K562 (cell line): ENCODE data around the gene PSMA5.

Source experiments
- CBFA2T3 ChIP-seq: fragments of 450-650 bp; IDR thresholded peaks from 2 replicates; pipeline ENCODE4 v1.6.1; 2017
- CBX2 ChIP-seq: fragments of 200-600 bp; sonication (generic); IDR thresholded peaks from one replicate; pipeline ENCODE4 v1.6.1; 2012; ENCODE audit warnings: mild to moderate bottlenecking, low read length, inconsistent platforms; ENCODE audit not compliant: insufficient read depth, poor library complexity, severe bottlenecking
- CTCF ChIP-seq, 3 experiments: IDR thresholded peaks in 2 of 3; conservative IDR thresholded peaks in 1 of 3; 2 replicates each; pipeline ENCODE4 v1.5.1; 2011 to 2012; ENCODE audit warnings: low read length in 3 of 3, mild to moderate bottlenecking in 3 of 3, control low read depth in 2 of 3, improper control_type of control experiment in 1 of 3, inconsistent platforms in 1 of 3, low read depth in 1 of 3, mixed read lengths in 1 of 3, moderate library complexity in 1 of 3; ENCODE audit not compliant: insufficient read depth in 2 of 3
- EP400 ChIP-seq: fragments of 450-650 bp; IDR thresholded peaks from 2 replicates; pipeline ENCODE4 v1.6.1; 2017; ENCODE audit warnings: antibody characterized with exemption, mild to moderate bottlenecking, moderate library complexity
- PATZ1 ChIP-seq: fragments of 250-450 bp; sonication (Bioruptor Pico); IDR thresholded peaks from 2 replicates; pipeline ENCODE4 v1.5.0; 2020; ENCODE audit warnings: mild to moderate bottlenecking, borderline replicate concordance
- POLR2AphosphoS5 ChIP-seq: IDR thresholded peaks from 2 replicates; pipeline ENCODE4 v1.6.1; 2011; ENCODE audit warnings: mild to moderate bottlenecking, low read depth, low read length, moderate library complexity; ENCODE audit not compliant: control insufficient read depth, insufficient read depth
- SP1 ChIP-seq: sonication (generic); formaldehyde crosslinking; IDR thresholded peaks from 2 replicates; pipeline ENCODE4 v1.8.1; 2022; ENCODE audit warnings: mild to moderate bottlenecking, missing genetic modification reagents

- TF ChIP-seq POLR2AphosphoS5 = no peak
- no peak for TF ChIP-seq CBX2
- TF ChIP-seq SP1 (CRISPR knock-in tag) = no peak
- TF ChIP-seq CBFA2T3 = no peak
- TF ChIP-seq PATZ1 = no peak
- no peak for TF ChIP-seq EP400
- no peak for TF ChIP-seq CTCF (IDR thresholded peaks at IDR 0.05 in 2 of 3, conservative IDR thresholded peaks at IDR 0.05 in 1 of 3; ENCODE audit: insufficient read depth in 2 of 3, low read depth in 1 of 3, low read length in 3 of 3)
These were observed 21.3 kb upstream of the PSMA5 start for GRCh38 chr1:109447524-109447923.
